Spleen (tissue), 7 donors: ENCODE data around the gene RASSF5.

Experiments used
- POLR2A ChIP-seq, 3 donors: fragments of 450-650 bp; IDR thresholded peaks; one replicate each; pipeline ENCODE4 v1.5.1; 2017; ENCODE audit warnings: antibody characterized with exemption in 3 of 3, mild to moderate bottlenecking in 1 of 3
- TF ChIP-seq, protein P1 (sequence below), 11 experiments: fragments of 200-600 bp in 7 of 11; fragments of 450-650 bp in 4 of 11; sonication (generic) in 4 of 11; IDR thresholded peaks in 8 of 11; conservative IDR thresholded peaks in 3 of 11; 1 replicate in 7 of 11; 2 replicates in 4 of 11; pipeline versions ENCODE4 v1.4.0 to v1.8.0; 2016 to 2021; ENCODE audit warnings: antibody characterized with exemption in 11 of 11, inconsistent platforms in 4 of 11, mild to moderate bottlenecking in 1 of 11
- donor health status: DM: no; HTN: no; CAD: no; lungs with moderate emphysema.
- donor health status: DM: no; HTN: no; CAD: no.
- donor health status: DM: no; HTN: no; CAD: no.

DNA sequence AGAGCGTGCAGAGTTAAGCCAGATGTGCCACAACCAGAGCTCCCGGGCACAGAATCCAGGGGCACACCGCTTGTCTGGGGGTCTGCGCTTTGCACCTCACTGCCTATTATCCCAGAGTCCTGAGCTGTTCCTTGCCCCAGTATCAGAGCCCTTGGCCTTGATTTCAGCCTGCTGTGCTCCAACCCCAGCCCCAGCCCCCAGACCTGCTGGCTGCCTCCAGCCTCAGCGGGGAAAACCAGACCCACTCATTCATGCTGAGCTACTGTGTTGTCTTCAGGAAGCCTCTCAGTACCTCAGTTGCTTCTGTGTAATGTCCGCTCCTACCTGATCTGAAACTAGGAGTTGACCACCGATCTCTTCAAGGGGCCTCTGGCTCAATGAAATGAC is 35.9 kb upstream of the RASSF5 start:
- TF ChIP-seq, protein P1, sequence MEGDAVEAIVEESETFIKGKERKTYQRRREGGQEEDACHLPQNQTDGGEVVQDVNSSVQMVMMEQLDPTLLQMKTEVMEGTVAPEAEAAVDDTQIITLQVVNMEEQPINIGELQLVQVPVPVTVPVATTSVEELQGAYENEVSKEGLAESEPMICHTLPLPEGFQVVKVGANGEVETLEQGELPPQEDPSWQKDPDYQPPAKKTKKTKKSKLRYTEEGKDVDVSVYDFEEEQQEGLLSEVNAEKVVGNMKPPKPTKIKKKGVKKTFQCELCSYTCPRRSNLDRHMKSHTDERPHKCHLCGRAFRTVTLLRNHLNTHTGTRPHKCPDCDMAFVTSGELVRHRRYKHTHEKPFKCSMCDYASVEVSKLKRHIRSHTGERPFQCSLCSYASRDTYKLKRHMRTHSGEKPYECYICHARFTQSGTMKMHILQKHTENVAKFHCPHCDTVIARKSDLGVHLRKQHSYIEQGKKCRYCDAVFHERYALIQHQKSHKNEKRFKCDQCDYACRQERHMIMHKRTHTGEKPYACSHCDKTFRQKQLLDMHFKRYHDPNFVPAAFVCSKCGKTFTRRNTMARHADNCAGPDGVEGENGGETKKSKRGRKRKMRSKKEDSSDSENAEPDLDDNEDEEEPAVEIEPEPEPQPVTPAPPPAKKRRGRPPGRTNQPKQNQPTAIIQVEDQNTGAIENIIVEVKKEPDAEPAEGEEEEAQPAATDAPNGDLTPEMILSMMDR (IDR thresholded peaks at IDR 0.05 in 8 of 11, conservative IDR thresholded peaks at IDR 0.05 in 3 of 11), result no peak
- no peak for TF ChIP-seq POLR2A (IDR thresholded peaks at IDR 0.05)
